Measurements from ENCODE around the gene PEMT. TPM values are rescaled to one million over a fixed set of nuclear protein-coding genes. Genes with fewer than 3 reads are reported as not detected.

Gene PEMT
- total and polyA plus RNA-seq, 2 of the 8 experiments (the other 6 are each of a cell fraction or from before 2014, with no cell fraction given) = 42.0 to 118 TPM

DNA sequence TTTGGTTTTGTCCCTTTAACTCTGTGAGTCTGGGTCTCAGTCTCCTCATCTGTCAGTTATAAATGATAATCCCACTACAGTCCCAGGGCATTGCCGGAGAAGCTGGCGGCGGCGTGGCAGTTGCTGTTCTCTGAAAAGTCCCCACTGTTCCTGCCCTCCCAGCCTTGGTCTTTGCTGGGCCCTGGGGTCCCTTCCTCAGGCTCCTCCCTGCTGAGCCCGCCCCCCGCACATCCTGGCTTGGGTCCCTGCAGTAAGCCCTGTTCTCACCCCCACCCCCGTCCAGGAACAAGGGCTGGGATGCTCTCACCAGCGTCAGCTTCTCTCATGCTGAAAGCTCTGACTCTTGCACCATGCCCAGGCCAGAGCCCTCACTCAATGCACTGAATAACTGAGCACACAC lies 35.3 kb upstream of the PEMT start (continued):
- TF ChIP-seq TAF7 (optimal IDR thresholded peaks at IDR 0.05; ENCODE audit: borderline replicate concordance, low read depth, low read length) (no peak), YY1 (IDR thresholded peaks at IDR 0.05; ENCODE audit: low read depth, low read length) (no peak), PHF8 (conservative IDR thresholded peaks at IDR 0.05; ENCODE audit: low read depth, low read length) (no peak), EGR1 (IDR thresholded peaks at IDR 0.05; ENCODE audit: borderline replicate concordance, low read depth, low read length) (no peak), POLR2AphosphoS5 (IDR thresholded peaks at IDR 0.05; ENCODE audit: low read depth, low read length) (no peak), FOSL1 (IDR thresholded peaks at IDR 0.05; ENCODE audit: insufficient read depth, low read depth, low read length) (no peak), NANOG (IDR thresholded peaks at IDR 0.05; ENCODE audit: insufficient read depth, low read depth, low read length, poor library complexity, severe bottlenecking) (no peak), SAP30 (IDR thresholded peaks at IDR 0.05; ENCODE audit: insufficient read depth, insufficient replicate concordance, low read length) (no peak), ASH2L (IDR thresholded peaks at IDR 0.05; ENCODE audit: low read length) (no peak), RBBP5 (IDR thresholded peaks at IDR 0.05; ENCODE audit: borderline replicate concordance, low read depth, low read length) (no peak)
- TF ChIP-seq, protein P1, sequence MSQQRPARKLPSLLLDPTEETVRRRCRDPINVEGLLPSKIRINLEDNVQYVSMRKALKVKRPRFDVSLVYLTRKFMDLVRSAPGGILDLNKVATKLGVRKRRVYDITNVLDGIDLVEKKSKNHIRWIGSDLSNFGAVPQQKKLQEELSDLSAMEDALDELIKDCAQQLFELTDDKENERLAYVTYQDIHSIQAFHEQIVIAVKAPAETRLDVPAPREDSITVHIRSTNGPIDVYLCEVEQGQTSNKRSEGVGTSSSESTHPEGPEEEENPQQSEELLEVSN (IDR thresholded peaks at IDR 0.05) = no peak

All from H1 (cell line).